ENCODE results near the gene RAB3C.

DNA sequence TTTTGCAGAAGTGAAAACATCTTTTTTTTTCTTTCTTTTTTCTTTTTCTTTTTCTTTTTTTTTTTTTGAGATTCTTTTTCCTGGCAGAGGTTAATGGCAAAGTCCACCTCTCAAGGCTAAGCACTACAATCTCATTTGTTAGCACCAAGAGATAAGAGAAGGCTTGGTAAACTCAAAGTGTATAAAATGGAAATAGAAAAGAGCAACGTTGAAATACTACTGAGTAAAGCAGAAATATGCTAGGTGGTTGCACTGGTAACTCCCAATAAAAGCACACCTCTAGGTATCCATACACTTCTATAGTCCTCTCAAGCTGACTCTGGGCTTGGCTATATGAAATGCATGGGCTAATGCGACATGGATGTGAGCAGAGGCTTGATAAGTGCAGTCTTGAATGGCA lies 188.9 kb downstream of the RAB3C start:
- TF ChIP-seq, protein P1, sequence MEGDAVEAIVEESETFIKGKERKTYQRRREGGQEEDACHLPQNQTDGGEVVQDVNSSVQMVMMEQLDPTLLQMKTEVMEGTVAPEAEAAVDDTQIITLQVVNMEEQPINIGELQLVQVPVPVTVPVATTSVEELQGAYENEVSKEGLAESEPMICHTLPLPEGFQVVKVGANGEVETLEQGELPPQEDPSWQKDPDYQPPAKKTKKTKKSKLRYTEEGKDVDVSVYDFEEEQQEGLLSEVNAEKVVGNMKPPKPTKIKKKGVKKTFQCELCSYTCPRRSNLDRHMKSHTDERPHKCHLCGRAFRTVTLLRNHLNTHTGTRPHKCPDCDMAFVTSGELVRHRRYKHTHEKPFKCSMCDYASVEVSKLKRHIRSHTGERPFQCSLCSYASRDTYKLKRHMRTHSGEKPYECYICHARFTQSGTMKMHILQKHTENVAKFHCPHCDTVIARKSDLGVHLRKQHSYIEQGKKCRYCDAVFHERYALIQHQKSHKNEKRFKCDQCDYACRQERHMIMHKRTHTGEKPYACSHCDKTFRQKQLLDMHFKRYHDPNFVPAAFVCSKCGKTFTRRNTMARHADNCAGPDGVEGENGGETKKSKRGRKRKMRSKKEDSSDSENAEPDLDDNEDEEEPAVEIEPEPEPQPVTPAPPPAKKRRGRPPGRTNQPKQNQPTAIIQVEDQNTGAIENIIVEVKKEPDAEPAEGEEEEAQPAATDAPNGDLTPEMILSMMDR (conservative IDR thresholded peaks at IDR 0.05; ENCODE audit: low read depth in 2 of 2): no peak
- TF ChIP-seq POLR2AphosphoS5 (IDR thresholded peaks at IDR 0.05; ENCODE audit: low read depth) (no peak), EZH2 (IDR thresholded peaks at IDR 0.05; ENCODE audit: low read depth, unreplicated experiment) (no peak), JUNB (IDR thresholded peaks at IDR 0.05; ENCODE audit: unreplicated experiment) (no peak), NANOG (IDR thresholded peaks at IDR 0.05; ENCODE audit: borderline replicate concordance) (no peak), EZH2phosphoT487 (IDR thresholded peaks at IDR 0.05; ENCODE audit: unreplicated experiment) (no peak), CREB1 (CRISPR knock-in tag; IDR thresholded peaks at IDR 0.05; ENCODE audit: low read depth) (no peak), ZNF114 (CRISPR knock-in tag; IDR thresholded peaks at IDR 0.05) (no peak)
- TF ChIP-seq, protein P2, sequence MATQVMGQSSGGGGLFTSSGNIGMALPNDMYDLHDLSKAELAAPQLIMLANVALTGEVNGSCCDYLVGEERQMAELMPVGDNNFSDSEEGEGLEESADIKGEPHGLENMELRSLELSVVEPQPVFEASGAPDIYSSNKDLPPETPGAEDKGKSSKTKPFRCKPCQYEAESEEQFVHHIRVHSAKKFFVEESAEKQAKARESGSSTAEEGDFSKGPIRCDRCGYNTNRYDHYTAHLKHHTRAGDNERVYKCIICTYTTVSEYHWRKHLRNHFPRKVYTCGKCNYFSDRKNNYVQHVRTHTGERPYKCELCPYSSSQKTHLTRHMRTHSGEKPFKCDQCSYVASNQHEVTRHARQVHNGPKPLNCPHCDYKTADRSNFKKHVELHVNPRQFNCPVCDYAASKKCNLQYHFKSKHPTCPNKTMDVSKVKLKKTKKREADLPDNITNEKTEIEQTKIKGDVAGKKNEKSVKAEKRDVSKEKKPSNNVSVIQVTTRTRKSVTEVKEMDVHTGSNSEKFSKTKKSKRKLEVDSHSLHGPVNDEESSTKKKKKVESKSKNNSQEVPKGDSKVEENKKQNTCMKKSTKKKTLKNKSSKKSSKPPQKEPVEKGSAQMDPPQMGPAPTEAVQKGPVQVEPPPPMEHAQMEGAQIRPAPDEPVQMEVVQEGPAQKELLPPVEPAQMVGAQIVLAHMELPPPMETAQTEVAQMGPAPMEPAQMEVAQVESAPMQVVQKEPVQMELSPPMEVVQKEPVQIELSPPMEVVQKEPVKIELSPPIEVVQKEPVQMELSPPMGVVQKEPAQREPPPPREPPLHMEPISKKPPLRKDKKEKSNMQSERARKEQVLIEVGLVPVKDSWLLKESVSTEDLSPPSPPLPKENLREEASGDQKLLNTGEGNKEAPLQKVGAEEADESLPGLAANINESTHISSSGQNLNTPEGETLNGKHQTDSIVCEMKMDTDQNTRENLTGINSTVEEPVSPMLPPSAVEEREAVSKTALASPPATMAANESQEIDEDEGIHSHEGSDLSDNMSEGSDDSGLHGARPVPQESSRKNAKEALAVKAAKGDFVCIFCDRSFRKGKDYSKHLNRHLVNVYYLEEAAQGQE (IDR thresholded peaks at IDR 0.05; ENCODE audit: unreplicated experiment): no peak
